Activated T-cell treated with anti-CD3 and anti-CD28 coated beads, Interleukin-2, amount 50 U/mL, for 24 hours (primary cell): ENCODE measurements around the gene PPP1R18.

ENCODE experiments used
- DNase-seq: peaks from one replicate; pipeline ENCODE4 v3.0.0-alpha.2; 2020
- H3K27ac Mint-ChIP-seq: 2 replicates; pipeline ENCODE4 v1.8.0; 2020; ENCODE audit warnings: mild to moderate bottlenecking, mixed read lengths
- H3K27me3 Mint-ChIP-seq: 2 replicates; pipeline ENCODE4 v1.8.0; 2020; ENCODE audit warnings: mixed read lengths
- H3K36me3 Mint-ChIP-seq: 2 replicates; pipeline ENCODE4 v1.8.0; 2020; ENCODE audit warnings: low read depth, mixed read lengths
- H3K4me1 Mint-ChIP-seq: 2 replicates; pipeline ENCODE4 v1.8.0; 2020; ENCODE audit warnings: low read depth, mixed read lengths
- H3K4me3 Mint-ChIP-seq: 2 replicates; pipeline ENCODE4 v1.8.0; 2020; ENCODE audit warnings: mild to moderate bottlenecking, moderate library complexity, mixed read lengths
- H3K9me3 Mint-ChIP-seq: 2 replicates; pipeline ENCODE4 v1.8.0; 2020; ENCODE audit warnings: mixed read lengths

PPP1R18 gene

GRCh38 chr6:30645989-30646388, 40.5 kb downstream of the PPP1R18 start:
- Mint-ChIP-seq H3K4me1 (peaks cover 39% of the 10 kb centered on the region), H3K36me3 (peaks cover 73% of the 10 kb centered on the region), H3K9me3 (no peaks in the 10 kb centered on the region), H3K4me3 (peak overlapping the region; percentile 91), H3K27me3 (no peaks in the 10 kb centered on the region), H3K27ac (peak overlapping the region; percentile 94)
- no peak for DNase-seq

GRCh38 chr6:30644769-30645168, 41.7 kb downstream of the PPP1R18 start:
- peaks cover 45% of the 10 kb centered on the region for H3K4me1 Mint-ChIP-seq
- no peaks in the 10 kb centered on the region for H3K27me3 Mint-ChIP-seq
- no peaks in the 10 kb centered on the region for H3K9me3 Mint-ChIP-seq
- H3K36me3 Mint-ChIP-seq = peaks cover 73% of the 10 kb centered on the region
- H3K27ac Mint-ChIP-seq = peak overlapping the region; percentile 20
- H3K4me3 Mint-ChIP-seq = no peak overlapping the region
- DNase-seq = no peak

DNA sequence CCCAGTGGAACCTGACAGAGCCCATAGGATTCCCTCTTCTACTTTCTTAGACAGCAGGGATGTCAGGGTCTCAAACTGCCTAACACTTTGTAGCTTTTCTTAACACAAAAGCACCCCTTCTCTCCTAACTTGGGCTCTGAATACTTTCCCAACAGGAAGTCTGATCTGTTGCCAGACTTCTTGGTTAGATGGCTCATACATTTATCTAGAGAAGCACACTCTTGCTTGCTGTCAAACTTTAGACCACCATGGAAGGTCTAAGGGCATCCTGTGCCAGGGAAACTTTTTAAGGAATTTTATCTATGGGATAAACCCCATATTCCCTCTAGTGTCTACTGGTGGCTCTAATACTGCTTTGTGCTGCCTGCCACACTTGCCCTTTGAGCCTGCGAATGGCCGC, 42.8 kb downstream of the PPP1R18 start:
- Mint-ChIP-seq H3K36me3 (peaks cover 67% of the 10 kb centered on the region), H3K27ac (peak overlapping the region; percentile 44)

GRCh38 chr6:30641048-30641447, 45.4 kb downstream of the PPP1R18 start:
- Mint-ChIP-seq H3K27ac (peak overlapping the region; percentile 41), H3K36me3 (peaks cover 61% of the 10 kb centered on the region), H3K27me3 (no peaks in the 10 kb centered on the region), H3K4me1 (peaks cover 24% of the 10 kb centered on the region), H3K9me3 (no peaks in the 10 kb centered on the region), H3K4me3 (no peak overlapping the region)
- DNase-seq = no peak

More for the DNA sequence above, 42.8 kb downstream of the PPP1R18 start:
- DNase-seq = no peak
- Mint-ChIP-seq H3K9me3 (no peaks in the 10 kb centered on the region), H3K4me1 (peaks cover 38% of the 10 kb centered on the region), H3K4me3 (no peak overlapping the region), H3K27me3 (no peaks in the 10 kb centered on the region)

GRCh38 chr6:30640481-30640880, 46.0 kb downstream of the PPP1R18 start:
- Mint-ChIP-seq H3K27ac (peak overlapping the region; percentile 30), H3K4me3 (no peak overlapping the region), H3K9me3 (no peaks in the 10 kb centered on the region), H3K36me3 (peaks cover 61% of the 10 kb centered on the region), H3K4me1 (peaks cover 18% of the 10 kb centered on the region), H3K27me3 (no peaks in the 10 kb centered on the region)
- no peak for DNase-seq

DNA sequence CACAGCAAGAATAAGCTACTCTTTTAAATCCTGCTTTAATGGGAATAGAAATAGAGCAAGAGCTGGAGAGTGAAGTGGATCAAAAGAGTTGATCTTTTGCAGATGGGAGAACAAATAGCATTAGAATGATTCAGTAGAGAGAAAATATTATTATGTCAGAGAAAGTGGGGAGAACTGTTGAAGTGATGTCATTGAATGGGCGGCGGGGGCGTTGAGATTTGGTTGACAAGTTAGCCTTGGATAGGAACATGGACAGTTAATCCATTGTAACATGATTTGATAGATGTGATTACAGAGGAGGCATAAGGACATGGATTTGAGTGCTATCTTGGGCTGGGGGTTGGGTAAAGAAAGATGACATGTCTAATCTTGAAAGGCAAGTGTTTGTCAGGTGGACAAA, 50.6 kb downstream of the PPP1R18 start:
- Mint-ChIP-seq H3K4me1 (peaks cover 7% of the 10 kb centered on the region), H3K4me3 (no peak overlapping the region), H3K27me3 (no peaks in the 10 kb centered on the region), H3K27ac (no peak overlapping the region), H3K36me3 (peaks cover 48% of the 10 kb centered on the region), H3K9me3 (no peaks in the 10 kb centered on the region)
- DNase-seq = no peak

DNA sequence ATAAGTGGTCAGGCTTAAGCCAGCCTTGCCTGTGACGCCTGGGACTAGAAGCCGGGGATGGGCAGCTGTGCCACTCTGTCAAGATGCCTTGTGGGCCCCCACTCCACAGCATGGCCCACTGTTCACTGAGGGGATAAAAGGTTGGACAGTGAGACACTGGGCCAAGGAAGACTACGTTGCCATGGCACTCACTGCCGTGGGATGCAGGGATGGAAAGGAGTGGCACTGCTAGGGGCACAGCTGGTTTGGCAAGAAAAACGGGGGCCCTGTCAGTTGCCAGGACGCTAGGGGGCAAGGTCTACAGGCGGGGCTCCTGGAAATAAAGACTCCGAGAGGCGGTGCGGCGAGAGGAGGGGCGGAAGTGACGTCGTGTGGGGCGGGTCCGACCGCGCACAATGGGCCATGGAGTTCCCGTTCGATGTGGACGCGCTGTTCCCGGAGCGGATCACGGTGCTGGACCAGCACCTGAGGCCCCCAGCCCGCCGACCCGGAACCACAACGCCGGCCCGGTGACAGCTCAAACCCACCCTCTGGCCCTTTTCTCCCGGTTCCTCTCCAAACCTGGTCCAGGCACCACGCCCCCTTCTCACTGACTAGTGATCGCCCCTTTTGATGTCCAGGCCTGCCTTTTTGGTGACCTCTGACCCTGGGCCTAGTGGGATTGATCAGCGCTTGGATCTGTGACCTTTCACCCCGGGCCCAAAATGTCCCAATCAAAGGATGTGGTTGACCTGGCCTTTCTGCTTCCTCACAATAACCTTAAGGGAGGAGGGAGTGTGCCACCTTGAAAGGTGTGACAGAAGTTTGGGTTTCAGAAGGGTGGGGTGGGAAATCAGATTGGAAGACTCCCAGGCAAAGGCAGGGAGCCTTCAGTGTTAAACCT, 59.7 kb downstream of the PPP1R18 start, which contains the start of gene ATAT1:
ATAT1 (plus strand) TSS at position 391 of the 883 bp plus-strand sequence.
- Mint-ChIP-seq H3K4me1 (peaks cover 29% of the 10 kb centered on the region), H3K27me3 (no peaks in the 10 kb centered on the region), H3K4me3 (peak within 1 kb of the TSS; percentile 87), H3K36me3 (peaks cover 86% of the 10 kb centered on the region), H3K9me3 (no peaks in the 10 kb centered on the region), H3K27ac (peak within 1 kb of the TSS; percentile 94)
- DNase-seq = peak; percentile 92
